ENCODE data around the gene NPIPB9.
"Not testable (repeated sequence)": the region's sequence is repeated elsewhere in the genome, so short reads cannot be mapped to it uniquely, and the experiment has no call there.

Gene NPIPB9

GRCh38 chr16:28732455-28733124 is 19.0 kb upstream of the NPIPB9 start:
- not testable (repeated sequence) for H3K79me1 ChIP-seq (ENCODE audit: low read length); H4K8ac ChIP-seq (ENCODE audit: low read depth, low read length); H3K56ac ChIP-seq (ENCODE audit: low read length); H3K36me3 ChIP-seq (ENCODE audit: control insufficient read depth, insufficient read depth, low read length); H3K27ac ChIP-seq (ENCODE audit: low read depth, low read length); H2BK15ac ChIP-seq (replicated peaks; ENCODE audit: low read depth); H3K23ac ChIP-seq (ENCODE audit: low read length); H3K18ac ChIP-seq (ENCODE audit: low read length); H4K5ac ChIP-seq (ENCODE audit: low read length); H3K9ac ChIP-seq (ENCODE audit: low read length); H2BK120ac ChIP-seq (ENCODE audit: low read depth, low read length); H3K4me2 ChIP-seq (ENCODE audit: low read length); H2AK5ac ChIP-seq (ENCODE audit: low read length); H3K4me3 ChIP-seq (ENCODE audit: low read length); H3K79me2 ChIP-seq (ENCODE audit: control insufficient read depth, insufficient read depth, low read length); H3K4me1 ChIP-seq (ENCODE audit: control insufficient read depth, low read depth, low read length); H3K4ac ChIP-seq (ENCODE audit: low read depth, low read length); DNase-seq; H3K27me3 ChIP-seq (ENCODE audit: insufficient read depth, low read length, poor library complexity); H2BK5ac ChIP-seq (ENCODE audit: low read length)
- WGBS (ENCODE audit: extremely low coverage, insufficient coverage, low lambda C conversion rate), result no CpG with 5 or more reads among the region's 9 CpGs

GRCh38 chr16:28739787-28740186 is 11.8 kb upstream of the NPIPB9 start:
- H3K27me3 ChIP-seq (ENCODE audit: insufficient read depth, low read length, poor library complexity); H3K56ac ChIP-seq (ENCODE audit: low read length); H2BK15ac ChIP-seq (replicated peaks; ENCODE audit: low read depth); H3K79me2 ChIP-seq (ENCODE audit: control insufficient read depth, insufficient read depth, low read length); H3K4ac ChIP-seq (ENCODE audit: low read depth, low read length); DNase-seq; H2AK5ac ChIP-seq (ENCODE audit: low read length); H3K4me2 ChIP-seq (ENCODE audit: low read length); H3K4me3 ChIP-seq (ENCODE audit: low read length); H4K5ac ChIP-seq (ENCODE audit: low read length); H3K27ac ChIP-seq (ENCODE audit: low read depth, low read length); H3K23ac ChIP-seq (ENCODE audit: low read length); H3K4me1 ChIP-seq (ENCODE audit: control insufficient read depth, low read depth, low read length); H2BK5ac ChIP-seq (ENCODE audit: low read length); H4K8ac ChIP-seq (ENCODE audit: low read depth, low read length); H3K9ac ChIP-seq (ENCODE audit: low read length); H3K36me3 ChIP-seq (ENCODE audit: control insufficient read depth, insufficient read depth, low read length); H3K18ac ChIP-seq (ENCODE audit: low read length); H3K79me1 ChIP-seq (ENCODE audit: low read length); H2BK120ac ChIP-seq (ENCODE audit: low read depth, low read length): not testable (repeated sequence)
- no CpG with 5 or more reads among the region's 9 CpGs for WGBS (ENCODE audit: extremely low coverage, insufficient coverage, low lambda C conversion rate)

- H3K9ac ChIP-seq (ENCODE audit: low read length); H3K18ac ChIP-seq (ENCODE audit: low read length); H2BK120ac ChIP-seq (ENCODE audit: low read depth, low read length); H3K79me2 ChIP-seq (ENCODE audit: control insufficient read depth, insufficient read depth, low read length); H3K56ac ChIP-seq (ENCODE audit: low read length); DNase-seq; H3K36me3 ChIP-seq (ENCODE audit: control insufficient read depth, insufficient read depth, low read length); H3K23ac ChIP-seq (ENCODE audit: low read length); H2BK15ac ChIP-seq (replicated peaks; ENCODE audit: low read depth); H2AK5ac ChIP-seq (ENCODE audit: low read length); H4K5ac ChIP-seq (ENCODE audit: low read length); H3K4me2 ChIP-seq (ENCODE audit: low read length); H3K27ac ChIP-seq (ENCODE audit: low read depth, low read length); H3K4ac ChIP-seq (ENCODE audit: low read depth, low read length); H2BK5ac ChIP-seq (ENCODE audit: low read length); H3K27me3 ChIP-seq (ENCODE audit: insufficient read depth, low read length, poor library complexity); H3K79me1 ChIP-seq (ENCODE audit: low read length); H3K4me3 ChIP-seq (ENCODE audit: low read length); H4K8ac ChIP-seq (ENCODE audit: low read depth, low read length); H3K4me1 ChIP-seq (ENCODE audit: control insufficient read depth, low read depth, low read length): not testable (repeated sequence)
- no CpG with 5 or more reads among the region's 27 CpGs for WGBS (ENCODE audit: extremely low coverage, insufficient coverage, low lambda C conversion rate)
Observed at GRCh38 chr16:28740631-28741030, 11.0 kb upstream of the NPIPB9 start.

GRCh38 chr16:28741295-28741694 is 10.3 kb upstream of the NPIPB9 start:
- not testable (repeated sequence) for H3K18ac ChIP-seq (ENCODE audit: low read length); H4K5ac ChIP-seq (ENCODE audit: low read length); H3K27ac ChIP-seq (ENCODE audit: low read depth, low read length); H2BK5ac ChIP-seq (ENCODE audit: low read length); H2BK15ac ChIP-seq (replicated peaks; ENCODE audit: low read depth); H3K79me1 ChIP-seq (ENCODE audit: low read length); H3K9ac ChIP-seq (ENCODE audit: low read length); H3K23ac ChIP-seq (ENCODE audit: low read length); H3K56ac ChIP-seq (ENCODE audit: low read length); H2AK5ac ChIP-seq (ENCODE audit: low read length); H3K4me1 ChIP-seq (ENCODE audit: control insufficient read depth, low read depth, low read length); H3K27me3 ChIP-seq (ENCODE audit: insufficient read depth, low read length, poor library complexity); DNase-seq; H3K4ac ChIP-seq (ENCODE audit: low read depth, low read length); H3K4me2 ChIP-seq (ENCODE audit: low read length); H3K36me3 ChIP-seq (ENCODE audit: control insufficient read depth, insufficient read depth, low read length); H2BK120ac ChIP-seq (ENCODE audit: low read depth, low read length); H3K4me3 ChIP-seq (ENCODE audit: low read length); H4K8ac ChIP-seq (ENCODE audit: low read depth, low read length); H3K79me2 ChIP-seq (ENCODE audit: control insufficient read depth, insufficient read depth, low read length)
- WGBS (ENCODE audit: extremely low coverage, insufficient coverage, low lambda C conversion rate), result no CpG with 5 or more reads among the region's 9 CpGs

- H3K18ac ChIP-seq (ENCODE audit: low read length); H4K5ac ChIP-seq (ENCODE audit: low read length); H3K23ac ChIP-seq (ENCODE audit: low read length); H3K4me3 ChIP-seq (ENCODE audit: low read length); DNase-seq; H2AK5ac ChIP-seq (ENCODE audit: low read length); H3K4me1 ChIP-seq (ENCODE audit: control insufficient read depth, low read depth, low read length); H3K9ac ChIP-seq (ENCODE audit: low read length); H3K79me1 ChIP-seq (ENCODE audit: low read length); H3K4ac ChIP-seq (ENCODE audit: low read depth, low read length); H3K4me2 ChIP-seq (ENCODE audit: low read length); H2BK120ac ChIP-seq (ENCODE audit: low read depth, low read length); H3K36me3 ChIP-seq (ENCODE audit: control insufficient read depth, insufficient read depth, low read length); H4K8ac ChIP-seq (ENCODE audit: low read depth, low read length); H2BK5ac ChIP-seq (ENCODE audit: low read length); H2BK15ac ChIP-seq (replicated peaks; ENCODE audit: low read depth); H3K56ac ChIP-seq (ENCODE audit: low read length); H3K27ac ChIP-seq (ENCODE audit: low read depth, low read length); H3K27me3 ChIP-seq (ENCODE audit: insufficient read depth, low read length, poor library complexity); H3K79me2 ChIP-seq (ENCODE audit: control insufficient read depth, insufficient read depth, low read length): not testable (repeated sequence)
- WGBS (ENCODE audit: extremely low coverage, insufficient coverage, low lambda C conversion rate), result no CpG with 5 or more reads among the region's 62 CpGs
Observed at GRCh38 chr16:28746618-28747350, 4.8 kb upstream of the NPIPB9 start.

Measured in mesendoderm (in vitro differentiated cells).